ENCODE results near the gene PEBP1.

DNA sequence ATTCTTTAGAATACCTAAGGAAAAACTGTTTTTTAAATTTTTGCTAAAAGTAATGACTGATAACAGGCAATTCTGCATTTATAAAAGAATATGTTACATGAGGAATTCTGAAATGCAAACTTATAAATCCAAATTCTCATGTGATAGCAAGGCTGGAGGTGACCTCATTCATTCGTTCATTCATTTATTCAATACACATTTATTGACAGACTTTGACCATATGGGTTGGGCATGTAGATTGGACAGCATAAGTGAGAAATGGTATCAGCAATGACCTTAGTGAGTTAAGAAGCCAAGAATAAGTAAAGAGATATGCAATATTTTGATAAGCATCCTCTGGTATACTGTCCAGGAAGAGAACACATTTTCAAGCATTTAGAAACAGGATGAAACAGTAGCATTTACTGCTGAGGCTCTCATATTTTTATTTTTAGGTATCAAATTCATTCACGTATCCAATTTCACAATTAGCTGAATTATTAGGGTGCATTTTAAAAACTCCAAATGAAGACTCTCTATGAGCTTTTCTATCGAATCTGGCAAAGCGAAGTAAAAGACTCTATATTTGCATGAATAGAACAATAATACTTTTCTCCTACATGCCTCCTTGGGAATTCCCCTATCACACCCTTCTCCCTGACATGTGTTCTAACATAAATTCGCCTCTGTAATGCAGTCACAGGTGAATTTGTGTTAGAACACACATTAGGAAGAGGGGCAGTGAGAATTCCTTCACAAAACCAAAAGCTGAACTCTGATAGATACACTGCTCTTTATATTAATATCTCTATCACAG is 49.9 kb downstream of the PEBP1 start:
- TF ChIP-seq POLR2A (IDR thresholded peaks at IDR 0.05; ENCODE audit: low read length) (no peak), TP53 (CRISPR knock-in tag; IDR thresholded peaks at IDR 0.05) (no peak)

Measured in A549 (cell line).